Upper lobe of right lung (tissue), 1 donor: ENCODE measurements around the gene METTL27. TPM values are rescaled to one million over a fixed set of nuclear protein-coding genes. Genes with fewer than 3 reads are reported as not detected.
"Not testable (repeated sequence)": the region's sequence is repeated elsewhere in the genome, so short reads cannot be mapped to it uniquely, and the experiment has no call there.

Experiments
- ATAC-seq: fragments of 200-7000 bp; cut with Tn5 transposase; one replicate; pipeline ENCODE4 v1.9.1; 2020; ENCODE audit warnings: mild to moderate bottlenecking, moderate library complexity
- DNase-seq: peaks from one replicate; pipeline ENCODE4 v3.0.0-alpha.2; 2020
- H3K27ac ChIP-seq: fragments of 200-600 bp; one replicate; pipeline ENCODE4 v1.8.0; 2022
- H3K27me3 ChIP-seq: fragments of 200-600 bp; one replicate; pipeline ENCODE4 v1.8.0; 2022; ENCODE audit warnings: mild to moderate bottlenecking
- H3K36me3 ChIP-seq: fragments of 200-600 bp; one replicate; pipeline ENCODE4 v1.8.0; 2022
- H3K4me1 ChIP-seq: fragments of 200-600 bp; one replicate; pipeline ENCODE4 v1.8.0; 2022
- H3K4me3 ChIP-seq: fragments of 200-600 bp; one replicate; pipeline ENCODE4 v1.8.0; 2022; ENCODE audit warnings: mild to moderate bottlenecking
- H3K9me3 ChIP-seq: fragments of 200-600 bp; one replicate; pipeline ENCODE4 v1.8.0; 2022
- CTCF ChIP-seq: fragments of 200-600 bp; IDR thresholded peaks from one replicate; pipeline ENCODE4 v1.8.0; 2022; ENCODE audit warnings: antibody characterized with exemption
- intact Hi-C: fragments of 100-400 bp; cut with DNase I; formaldehyde crosslinking; loops from one replicate; pipeline ENCODE4 v1.11.0; 2022
- total RNA-seq: library from RNA; stranded (reverse); fragmentation: NEBNext Ultra II Directional; extraction: Animal tissue kit (Norgen Biotek cat#: 25700); gene quantifications from one replicate; pipeline ENCODE4 v1.2.1, GENCODE V29; 2021
- donor health status: DM: no; HTN: yes; CAD: no; lungs with severe emphysema.

The METTL27 gene
- total RNA-seq, 1 donor from 2014 or later = 2.3 TPM

DNA sequence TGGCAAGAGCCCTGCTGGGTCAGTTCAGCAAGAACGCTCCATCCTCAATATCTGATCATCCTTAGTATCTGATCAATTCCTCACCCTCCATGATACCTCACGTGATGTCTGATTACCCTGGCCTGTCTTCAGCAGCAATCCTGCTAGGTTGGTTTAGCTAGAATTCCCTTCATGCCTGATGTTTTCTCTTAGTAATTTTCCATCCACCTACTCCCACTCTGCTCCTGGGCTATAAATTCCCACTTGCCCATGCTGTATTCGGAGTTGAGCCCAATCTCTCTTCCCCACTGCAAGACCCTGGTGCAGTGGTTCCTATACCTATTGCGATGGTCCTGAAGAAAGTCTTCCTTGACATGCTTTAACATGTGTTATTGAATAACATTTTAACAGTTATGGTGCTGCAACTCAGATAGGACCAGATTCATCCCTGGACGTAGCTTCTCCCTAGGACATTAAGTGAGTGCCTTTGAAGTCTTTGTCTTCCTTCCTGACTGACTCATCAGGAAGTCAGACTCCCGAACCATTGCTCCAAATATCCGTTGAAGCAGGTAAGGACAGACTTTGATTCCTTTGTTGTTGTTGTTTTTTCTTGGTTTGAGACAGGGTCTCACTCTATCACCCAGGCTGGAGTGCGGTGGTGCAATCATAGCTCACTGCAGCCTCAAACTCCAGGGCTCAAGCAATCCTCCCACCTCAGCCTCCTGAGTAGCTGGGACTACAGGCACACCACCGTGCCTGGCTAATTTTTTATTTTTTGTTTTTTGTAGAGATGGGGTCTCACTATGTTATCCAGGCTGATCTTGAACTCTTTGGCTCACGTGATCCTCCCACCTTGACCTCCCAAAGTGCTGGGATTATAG, 42.8 kb downstream of the METTL27 start:
- Histone ChIP-seq H3K36me3 (no peaks in the 10 kb centered on the region), H3K4me3 (no peak overlapping the region), H3K4me1 (no peaks in the 10 kb centered on the region), H3K27me3 (no peaks in the 10 kb centered on the region), H3K9me3 (no peaks in the 10 kb centered on the region), H3K27ac (no peak overlapping the region)
- intact Hi-C loops = no loop called here
- ATAC-seq (no peak), DNase-seq (no peak)
- TF ChIP-seq CTCF = no peak

- H3K36me3 ChIP-seq, H3K27ac ChIP-seq, intact Hi-C loops, H3K4me3 ChIP-seq, H3K4me1 ChIP-seq, H3K27me3 ChIP-seq, ATAC-seq, DNase-seq, H3K9me3 ChIP-seq: not testable (repeated sequence)
Observed at GRCh38 chr7:73797176-73797575, 45.1 kb downstream of the METTL27 start.

- H3K36me3 ChIP-seq, H3K27me3 ChIP-seq, DNase-seq, ATAC-seq, H3K9me3 ChIP-seq, intact Hi-C loops, H3K4me3 ChIP-seq, H3K27ac ChIP-seq, H3K4me1 ChIP-seq: not testable (repeated sequence)
Observed at GRCh38 chr7:73796656-73797055, 45.7 kb downstream of the METTL27 start.

GRCh38 chr7:73795188-73795587, 47.1 kb downstream of the METTL27 start:
- H3K4me3 ChIP-seq, DNase-seq, H3K9me3 ChIP-seq, intact Hi-C loops, ATAC-seq, H3K27me3 ChIP-seq, H3K4me1 ChIP-seq, H3K27ac ChIP-seq, H3K36me3 ChIP-seq: not testable (repeated sequence)

GRCh38 chr7:73791170-73791690, 51.1 kb downstream of the METTL27 start:
- H3K27ac ChIP-seq, H3K9me3 ChIP-seq, DNase-seq, H3K36me3 ChIP-seq, H3K4me1 ChIP-seq, intact Hi-C loops, ATAC-seq, H3K4me3 ChIP-seq, H3K27me3 ChIP-seq: not testable (repeated sequence)

DNA sequence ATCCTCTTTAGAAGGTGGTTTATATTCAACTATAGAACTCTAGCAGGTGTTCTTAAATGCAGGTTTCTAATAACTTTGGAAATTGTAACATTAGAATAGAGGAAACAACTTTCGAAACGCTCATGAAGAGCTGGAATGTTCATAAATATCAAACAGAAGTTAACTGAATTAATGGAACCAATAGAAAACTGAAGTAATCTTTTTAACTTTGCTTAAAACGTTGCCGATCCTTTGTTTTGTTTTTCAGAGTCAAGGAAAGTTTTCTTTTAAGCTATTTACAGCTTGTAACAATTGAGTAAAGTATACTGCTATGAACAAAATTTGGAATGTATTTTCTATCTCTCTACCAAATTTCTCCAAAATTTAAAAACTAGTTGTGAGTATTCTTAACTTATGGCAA, 53.3 kb downstream of the METTL27 start:
- no peak for ATAC-seq
- Histone ChIP-seq H3K9me3 (no peaks in the 10 kb centered on the region), H3K36me3 (no peaks in the 10 kb centered on the region), H3K4me1 (no peaks in the 10 kb centered on the region), H3K4me3 (no peak overlapping the region), H3K27ac (no peak overlapping the region), H3K27me3 (no peaks in the 10 kb centered on the region)
- TF ChIP-seq CTCF = no peak
- intact Hi-C loops = no loop called here
- DNase-seq = no peak

- H3K4me3 ChIP-seq, H3K27ac ChIP-seq, H3K9me3 ChIP-seq, ATAC-seq, H3K27me3 ChIP-seq, intact Hi-C loops, DNase-seq, H3K4me1 ChIP-seq, H3K36me3 ChIP-seq: not testable (repeated sequence)
Observed at GRCh38 chr7:73787786-73788048, 54.6 kb downstream of the METTL27 start.

DNA sequence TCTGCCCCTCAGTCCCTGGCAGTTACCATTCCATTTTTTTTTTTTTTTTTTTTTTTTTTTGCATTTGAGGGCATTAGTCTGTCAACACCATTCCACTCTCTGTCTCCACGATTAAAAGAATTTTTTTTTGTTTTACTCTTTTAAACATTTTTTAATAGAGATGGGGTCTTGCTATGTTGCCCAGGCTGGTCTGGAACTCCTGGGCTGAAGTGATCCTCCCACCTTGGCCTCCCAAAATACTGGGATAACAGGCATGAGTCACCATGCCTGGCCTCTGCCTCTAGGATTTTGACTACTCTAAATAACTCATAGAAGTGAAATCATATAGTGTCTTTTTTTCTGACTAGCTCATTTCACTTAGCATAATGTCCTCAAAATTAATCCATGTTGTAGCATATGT, 55.7 kb downstream of the METTL27 start:
- no peak for DNase-seq
- intact Hi-C loops = no loop called here
- Histone ChIP-seq H3K27ac (no peak overlapping the region), H3K4me3 (no peak overlapping the region), H3K36me3 (no peaks in the 10 kb centered on the region), H3K9me3 (no peaks in the 10 kb centered on the region), H3K4me1 (no peaks in the 10 kb centered on the region), H3K27me3 (no peaks in the 10 kb centered on the region)
- no peak for TF ChIP-seq CTCF
- ATAC-seq = no peak

Other genes with a start within 250 kb of the METTL27 start
- gene MLXIPL, start 218.0 kb downstream of the METTL27 start, total RNA-seq = 11.1 TPM
- 1.4 TPM for gene VPS37D, start 174.7 kb downstream of the METTL27 start, total RNA-seq
- gene DNAJC30, start 159.1 kb downstream of the METTL27 start, total RNA-seq = 10.2 TPM
- 38.4 TPM for gene BUD23, start 158.9 kb downstream of the METTL27 start, total RNA-seq
- 6.3 TPM for gene STX1A, start 122.8 kb downstream of the METTL27 start, total RNA-seq
- gene ABHD11, start 103.7 kb downstream of the METTL27 start, total RNA-seq = 19.7 TPM
- gene CLDN3, start 72.2 kb downstream of the METTL27 start, total RNA-seq = 11.8 TPM
- 103 TPM for gene CLDN4, start 11.5 kb downstream of the METTL27 start, total RNA-seq
- gene TMEM270, start 18.6 kb upstream of the METTL27 start, total RNA-seq = not detected
- 231 TPM for gene ELN, start 185.7 kb upstream of the METTL27 start, total RNA-seq
- 53.1 TPM for gene LIMK1, start 241.3 kb upstream of the METTL27 start, total RNA-seq